Chondrocyte (in vitro differentiated cells): ENCODE results near the gene LRRC2. TPM values are rescaled to one million over a fixed set of nuclear protein-coding genes. Genes with fewer than 3 reads are reported as not detected.
"Not testable (repeated sequence)": the region's sequence is repeated elsewhere in the genome, so short reads cannot be mapped to it uniquely, and the experiment has no call there.

Experiments used
- DNase-seq: peaks from one replicate; pipeline ENCODE4 v3.0.0; 2021; ENCODE audit warnings: mixed read lengths, low spot score
- H3K27ac Mint-ChIP-seq: one replicate; pipeline ENCODE4 v1.8.0; 2021; ENCODE audit warnings: mild to moderate bottlenecking, moderate library complexity, mixed read lengths; ENCODE audit not compliant: unreplicated experiment
- H3K27me3 Mint-ChIP-seq: 2 replicates; pipeline ENCODE4 v1.8.0; 2021; ENCODE audit warnings: low read depth, mixed read lengths
- H3K36me3 Mint-ChIP-seq: 2 replicates; pipeline ENCODE4 v1.8.0; 2021; ENCODE audit warnings: low read depth, mixed read lengths
- H3K4me1 Mint-ChIP-seq: 2 replicates; pipeline ENCODE4 v1.8.0; 2021; ENCODE audit warnings: low read depth, mild to moderate bottlenecking, mixed read lengths
- H3K4me3 Mint-ChIP-seq: one replicate; pipeline ENCODE4 v1.8.0; 2021; ENCODE audit warnings: mild to moderate bottlenecking, moderate library complexity, mixed read lengths; ENCODE audit not compliant: unreplicated experiment
- H3K9me3 Mint-ChIP-seq: 2 replicates; pipeline ENCODE4 v1.8.0; 2021; ENCODE audit warnings: low read depth, mixed read lengths
- total RNA-seq: library from RNA; stranded (reverse); gene quantifications from 3 replicates; pipeline ENCODE4 v1.2.1, GENCODE V29; 2021
- TF ChIP-seq, protein P1 (sequence below): fragments of 200-600 bp; sonication (generic); IDR thresholded peaks from 2 replicates; pipeline ENCODE4 v1.5.0; 2021; ENCODE audit warnings: antibody characterized with exemption, mild to moderate bottlenecking, moderate library complexity

LRRC2 gene
- total RNA-seq, 1 donor from 2014 or later: 1.9 TPM

DNA sequence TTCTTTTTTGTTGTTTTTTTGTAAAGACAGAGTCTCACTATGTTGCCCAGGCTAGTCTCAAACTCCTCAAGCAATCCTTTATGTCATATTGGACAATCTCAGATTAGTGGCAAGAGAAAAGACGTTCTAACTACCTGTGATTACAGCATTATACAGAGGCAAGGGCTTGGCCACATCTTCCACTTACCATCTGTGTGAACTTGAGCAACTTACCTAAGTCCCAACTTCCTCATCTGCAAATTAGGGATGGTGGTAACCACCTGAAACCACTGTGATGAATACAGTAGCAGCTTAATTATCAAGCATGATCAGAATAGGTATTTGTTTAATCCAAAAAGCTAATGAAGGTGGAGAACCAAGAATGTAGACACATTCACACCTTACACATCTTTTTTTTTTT, 16.1 kb downstream of the LRRC2 start:
- H3K4me3 Mint-ChIP-seq: no peak overlapping the region

DNA sequence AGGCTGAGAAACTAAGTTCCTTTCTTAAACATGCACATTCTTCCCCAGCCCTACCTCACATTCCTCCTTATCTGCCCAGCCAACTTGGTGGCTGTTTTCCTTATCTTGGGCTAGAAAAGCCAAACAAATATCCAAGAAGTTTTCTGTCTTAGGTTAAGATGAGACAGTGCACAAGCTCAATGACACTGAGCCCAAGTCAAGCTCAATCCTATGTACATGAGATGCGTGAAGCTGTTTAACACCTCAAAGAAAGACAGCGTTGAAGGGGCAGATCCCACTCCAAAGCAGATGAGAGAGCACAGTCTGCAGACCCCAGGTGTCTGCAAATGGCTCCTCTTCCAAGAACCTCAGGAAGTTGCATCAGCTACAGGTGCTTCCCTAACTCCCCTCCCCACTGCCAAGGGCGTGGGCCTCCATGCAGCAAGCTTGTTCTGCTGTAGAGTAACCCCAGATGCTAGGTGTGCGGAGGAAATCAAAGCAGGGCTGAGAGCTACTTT, 16.6 kb downstream of the LRRC2 start:
- TF ChIP-seq, protein P1, sequence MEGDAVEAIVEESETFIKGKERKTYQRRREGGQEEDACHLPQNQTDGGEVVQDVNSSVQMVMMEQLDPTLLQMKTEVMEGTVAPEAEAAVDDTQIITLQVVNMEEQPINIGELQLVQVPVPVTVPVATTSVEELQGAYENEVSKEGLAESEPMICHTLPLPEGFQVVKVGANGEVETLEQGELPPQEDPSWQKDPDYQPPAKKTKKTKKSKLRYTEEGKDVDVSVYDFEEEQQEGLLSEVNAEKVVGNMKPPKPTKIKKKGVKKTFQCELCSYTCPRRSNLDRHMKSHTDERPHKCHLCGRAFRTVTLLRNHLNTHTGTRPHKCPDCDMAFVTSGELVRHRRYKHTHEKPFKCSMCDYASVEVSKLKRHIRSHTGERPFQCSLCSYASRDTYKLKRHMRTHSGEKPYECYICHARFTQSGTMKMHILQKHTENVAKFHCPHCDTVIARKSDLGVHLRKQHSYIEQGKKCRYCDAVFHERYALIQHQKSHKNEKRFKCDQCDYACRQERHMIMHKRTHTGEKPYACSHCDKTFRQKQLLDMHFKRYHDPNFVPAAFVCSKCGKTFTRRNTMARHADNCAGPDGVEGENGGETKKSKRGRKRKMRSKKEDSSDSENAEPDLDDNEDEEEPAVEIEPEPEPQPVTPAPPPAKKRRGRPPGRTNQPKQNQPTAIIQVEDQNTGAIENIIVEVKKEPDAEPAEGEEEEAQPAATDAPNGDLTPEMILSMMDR: no peak
- H3K4me3 Mint-ChIP-seq: no peak overlapping the region
- H3K27me3 Mint-ChIP-seq: no peaks in the 10 kb centered on the region
- H3K27ac Mint-ChIP-seq: no peak overlapping the region
- H3K36me3 Mint-ChIP-seq: no peaks in the 10 kb centered on the region
- H3K9me3 Mint-ChIP-seq: peaks cover 3% of the 10 kb centered on the region
- H3K4me1 Mint-ChIP-seq: no peaks in the 10 kb centered on the region
- DNase-seq: no peak

More for the DNA sequence above, 16.1 kb downstream of the LRRC2 start:
- TF ChIP-seq, protein P1: no peak
- DNase-seq: no peak
- Mint-ChIP-seq H3K36me3 (no peaks in the 10 kb centered on the region), H3K9me3 (peaks cover 7% of the 10 kb centered on the region), H3K27ac (no peak overlapping the region), H3K4me1 (no peaks in the 10 kb centered on the region), H3K27me3 (no peaks in the 10 kb centered on the region)

DNA sequence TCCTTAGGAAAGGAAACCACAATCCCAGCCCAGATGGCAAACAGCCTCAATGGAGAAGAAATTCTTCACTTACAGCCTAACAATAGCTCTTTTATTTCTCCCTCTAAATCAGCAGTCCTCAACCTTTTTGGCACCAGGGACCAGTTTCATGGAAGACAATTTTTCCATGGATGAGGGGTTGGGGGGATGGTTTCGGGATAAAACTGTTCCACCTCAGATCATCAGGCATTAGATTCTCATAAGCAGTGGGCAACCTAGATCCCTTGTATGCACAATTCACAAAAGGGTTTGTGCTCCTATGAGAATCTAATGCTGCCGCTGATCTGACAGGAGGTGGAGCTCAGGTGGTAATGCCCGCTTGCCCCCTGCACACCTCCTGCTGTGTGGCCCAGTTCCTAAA, 17.5 kb downstream of the LRRC2 start:
- H3K27me3 Mint-ChIP-seq, H3K9me3 Mint-ChIP-seq, H3K36me3 Mint-ChIP-seq, H3K27ac Mint-ChIP-seq, DNase-seq, H3K4me3 Mint-ChIP-seq, H3K4me1 Mint-ChIP-seq: not testable (repeated sequence)

DNA sequence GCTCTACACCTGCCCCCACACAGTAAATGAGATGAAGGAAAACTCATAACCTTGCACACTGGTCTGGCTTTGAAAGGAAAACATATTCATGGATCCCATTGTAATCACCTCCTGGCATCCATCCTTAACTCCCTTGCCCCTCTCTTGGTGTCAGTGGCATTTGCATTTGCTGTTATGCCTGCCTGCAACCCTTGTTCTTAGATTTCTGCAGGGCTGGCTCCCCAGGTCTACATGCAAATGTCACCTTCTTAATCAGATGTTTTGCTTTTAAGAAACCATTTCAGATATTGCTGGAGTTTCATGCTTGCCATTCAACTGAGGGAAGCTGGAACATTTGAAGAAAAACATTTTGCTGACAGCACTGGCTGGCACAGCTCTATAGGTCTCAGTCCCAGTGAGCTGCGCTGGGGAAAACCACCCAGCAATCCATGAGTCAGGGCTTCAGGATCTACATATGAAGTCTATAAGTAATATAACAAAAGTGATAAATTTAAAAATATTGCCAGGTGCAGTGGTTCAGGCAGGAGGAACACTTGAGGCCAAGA, 19.1 kb downstream of the LRRC2 start:
- H3K27me3 Mint-ChIP-seq: no peaks in the 10 kb centered on the region
- no peak overlapping the region for H3K4me3 Mint-ChIP-seq
- H3K9me3 Mint-ChIP-seq: peaks cover 3% of the 10 kb centered on the region
- no peak overlapping the region for H3K27ac Mint-ChIP-seq
- peaks cover 10% of the 10 kb centered on the region for H3K4me1 Mint-ChIP-seq
- no peaks in the 10 kb centered on the region for H3K36me3 Mint-ChIP-seq
- DNase-seq: no peak
- TF ChIP-seq, protein P1: no peak

DNA sequence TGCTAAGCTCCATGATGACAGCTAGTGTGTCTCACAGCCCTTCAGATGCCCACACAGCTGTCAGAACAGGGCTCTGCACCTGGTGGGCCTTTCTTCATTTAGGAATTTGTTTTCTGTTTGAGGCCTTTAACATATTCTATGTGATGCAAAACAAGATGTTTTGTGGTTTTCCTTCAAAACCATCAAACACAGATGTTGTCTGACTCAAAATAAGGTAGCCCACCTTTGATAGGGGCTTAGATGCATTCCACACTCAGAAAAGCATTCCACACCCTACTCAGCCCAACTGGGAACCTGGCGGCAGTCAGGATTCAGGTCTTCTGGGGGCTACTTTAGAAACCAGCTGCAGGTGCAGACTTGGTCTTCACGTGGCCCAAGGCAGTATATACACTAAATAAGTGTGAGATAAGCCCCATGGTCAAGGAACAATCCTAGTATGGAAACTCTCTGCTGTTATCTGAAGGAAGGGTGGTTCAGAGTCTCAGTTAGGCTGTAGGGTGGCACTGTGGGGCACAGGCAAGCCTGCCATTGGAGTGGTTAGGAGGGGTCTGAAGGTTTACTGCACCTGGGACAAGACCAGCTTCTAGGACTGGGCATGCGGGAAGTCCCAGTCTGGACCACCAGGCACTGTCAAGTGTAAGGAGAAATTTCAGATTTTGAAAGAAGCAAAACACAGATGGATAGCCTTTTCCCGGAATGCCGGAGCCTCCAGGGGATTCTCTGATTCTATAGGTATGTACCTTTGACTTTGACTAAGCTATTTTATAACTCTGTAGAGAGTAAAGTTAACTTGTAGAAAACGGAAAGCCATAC, 20.1 kb downstream of the LRRC2 start:
- H3K36me3 Mint-ChIP-seq: no peaks in the 10 kb centered on the region
- H3K4me1 Mint-ChIP-seq: peaks cover 10% of the 10 kb centered on the region
- TF ChIP-seq, protein P1: no peak
- no peak overlapping the region for H3K4me3 Mint-ChIP-seq
- DNase-seq: no peak
- H3K9me3 Mint-ChIP-seq: peaks cover 3% of the 10 kb centered on the region
- no peak overlapping the region for H3K27ac Mint-ChIP-seq
- H3K27me3 Mint-ChIP-seq: no peaks in the 10 kb centered on the region
